OCI-M1 (cell line): ENCODE measurements around the gene CAPZA3.
"Not testable (repeated sequence)": the region's sequence is repeated elsewhere in the genome, so short reads cannot be mapped to it uniquely, and the experiment has no call there.

Experiments
- DNase-seq: peaks from one replicate; lab custom pipeline; 2025; lab: John Stamatoyannopoulos, UW

Gene CAPZA3

GRCh38 chr12:18754124-18754707, 16.3 kb downstream of the CAPZA3 start:
- DNase-seq, result no peak

GRCh38 chr12:18755341-18755740, 17.4 kb downstream of the CAPZA3 start:
- peak; percentile 35 for DNase-seq

GRCh38 chr12:18766479-18766878, 28.6 kb downstream of the CAPZA3 start:
- DNase-seq, result not testable (repeated sequence)

GRCh38 chr12:18782827-18783226, 44.9 kb downstream of the CAPZA3 start:
- DNase-seq, result no peak

- not testable (repeated sequence) for DNase-seq
These were observed 47.5 kb downstream of the CAPZA3 start for GRCh38 chr12:18785465-18785864.
